Measurements from ENCODE around the gene AKR1C8.
"Not testable (repeated sequence)": the region's sequence is repeated elsewhere in the genome, so short reads cannot be mapped to it uniquely, and the experiment has no call there.

The AKR1C8 gene

GRCh38 chr10:5211696-5212536, 27.0 kb upstream of the AKR1C8 start:
- TF ChIP-seq, protein P1, sequence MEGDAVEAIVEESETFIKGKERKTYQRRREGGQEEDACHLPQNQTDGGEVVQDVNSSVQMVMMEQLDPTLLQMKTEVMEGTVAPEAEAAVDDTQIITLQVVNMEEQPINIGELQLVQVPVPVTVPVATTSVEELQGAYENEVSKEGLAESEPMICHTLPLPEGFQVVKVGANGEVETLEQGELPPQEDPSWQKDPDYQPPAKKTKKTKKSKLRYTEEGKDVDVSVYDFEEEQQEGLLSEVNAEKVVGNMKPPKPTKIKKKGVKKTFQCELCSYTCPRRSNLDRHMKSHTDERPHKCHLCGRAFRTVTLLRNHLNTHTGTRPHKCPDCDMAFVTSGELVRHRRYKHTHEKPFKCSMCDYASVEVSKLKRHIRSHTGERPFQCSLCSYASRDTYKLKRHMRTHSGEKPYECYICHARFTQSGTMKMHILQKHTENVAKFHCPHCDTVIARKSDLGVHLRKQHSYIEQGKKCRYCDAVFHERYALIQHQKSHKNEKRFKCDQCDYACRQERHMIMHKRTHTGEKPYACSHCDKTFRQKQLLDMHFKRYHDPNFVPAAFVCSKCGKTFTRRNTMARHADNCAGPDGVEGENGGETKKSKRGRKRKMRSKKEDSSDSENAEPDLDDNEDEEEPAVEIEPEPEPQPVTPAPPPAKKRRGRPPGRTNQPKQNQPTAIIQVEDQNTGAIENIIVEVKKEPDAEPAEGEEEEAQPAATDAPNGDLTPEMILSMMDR (conservative IDR thresholded peaks at IDR 0.05), result no peak
- no peak overlapping the region for H3K27ac ChIP-seq

DNA sequence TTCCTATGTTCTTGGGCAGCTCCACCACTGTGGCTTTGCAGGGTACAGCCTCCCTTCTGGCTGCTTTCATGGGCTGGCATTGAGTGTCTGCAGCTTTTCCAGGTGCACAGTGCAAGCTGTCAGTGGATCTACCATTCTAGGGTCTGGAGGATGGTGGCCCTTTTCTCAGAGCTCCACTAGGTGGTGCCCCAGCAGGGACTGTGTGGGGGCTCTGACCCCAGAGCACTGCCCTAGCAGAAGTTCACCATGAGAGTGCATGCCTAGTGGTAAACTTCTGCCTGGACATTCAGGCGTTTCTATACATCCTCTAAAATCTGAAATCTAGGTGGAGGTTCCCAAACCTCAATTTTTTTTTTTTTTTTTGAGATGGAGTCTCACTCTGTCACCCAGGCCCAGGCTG, 25.3 kb upstream of the AKR1C8 start:
- H3K27ac ChIP-seq, result not testable (repeated sequence)

GRCh38 chr10:5209776-5210175, 24.8 kb upstream of the AKR1C8 start:
- H3K27ac ChIP-seq, result not testable (repeated sequence)

GRCh38 chr10:5206799-5207198, 21.8 kb upstream of the AKR1C8 start:
- TF ChIP-seq, protein P1 (conservative IDR thresholded peaks at IDR 0.05), result no peak
- H3K27ac ChIP-seq, result no peak overlapping the region

- no peak overlapping the region for H3K27ac ChIP-seq
- TF ChIP-seq, protein P1 (conservative IDR thresholded peaks at IDR 0.05), result no peak
These were observed 14.4 kb upstream of the AKR1C8 start for GRCh38 chr10:5199398-5199797.

DNA sequence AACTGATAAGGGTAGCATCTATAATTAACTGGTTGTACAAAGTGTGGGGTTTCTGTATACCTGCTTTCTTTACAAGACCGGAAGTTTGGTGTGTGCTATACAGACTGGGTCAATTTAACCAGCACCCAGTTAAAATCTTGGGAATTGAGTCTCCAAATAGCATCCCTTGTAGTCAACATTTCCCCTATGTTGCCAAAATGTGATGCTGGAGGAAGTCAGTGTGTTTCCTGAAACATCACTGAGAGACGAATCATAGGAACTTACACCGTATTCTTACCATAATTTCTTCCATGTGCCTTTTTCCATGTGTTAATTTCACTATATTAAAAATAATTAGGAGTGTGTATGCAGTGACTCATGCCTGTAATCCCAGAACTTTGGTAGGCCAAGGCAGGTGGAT, 13.4 kb upstream of the AKR1C8 start:
- no peak overlapping the region for H3K27ac ChIP-seq
- TF ChIP-seq, protein P1 (conservative IDR thresholded peaks at IDR 0.05), result no peak

GRCh38 chr10:5196702-5197113, 11.8 kb upstream of the AKR1C8 start, which contains the start of gene AKR1C4:
Gene AKR1C4 (plus strand): TSS chr10:5196837. CDS start chr10:5196868, 31 bp downstream.
- H3K27ac ChIP-seq, result peak within 1 kb of the TSS; percentile 17; the same call in 1 of the 2 replicates

GRCh38 chr10:5195727-5196374, 10.9 kb upstream of the AKR1C8 start:
- peak overlapping the region; percentile 17; the same call in 1 of the 2 replicates for H3K27ac ChIP-seq

More at GRCh38 chr10:5196702-5197113, 11.8 kb upstream of the AKR1C8 start, which contains the start of gene AKR1C4:
- TF ChIP-seq, protein P1 (conservative IDR thresholded peaks at IDR 0.05), result no peak

More at GRCh38 chr10:5195727-5196374, 10.9 kb upstream of the AKR1C8 start:
- TF ChIP-seq, protein P1 (conservative IDR thresholded peaks at IDR 0.05), result no peak

Data from VCaP (cell line).